Measurements from ENCODE around the gene RASGRF1.
A peak's percentile ranks its signal among the peaks of the same experiment; 100 is the strongest.
"Not testable (repeated sequence)": the region's sequence is repeated elsewhere in the genome, so short reads cannot be mapped to it uniquely, and the experiment has no call there.

Gene RASGRF1

DNA sequence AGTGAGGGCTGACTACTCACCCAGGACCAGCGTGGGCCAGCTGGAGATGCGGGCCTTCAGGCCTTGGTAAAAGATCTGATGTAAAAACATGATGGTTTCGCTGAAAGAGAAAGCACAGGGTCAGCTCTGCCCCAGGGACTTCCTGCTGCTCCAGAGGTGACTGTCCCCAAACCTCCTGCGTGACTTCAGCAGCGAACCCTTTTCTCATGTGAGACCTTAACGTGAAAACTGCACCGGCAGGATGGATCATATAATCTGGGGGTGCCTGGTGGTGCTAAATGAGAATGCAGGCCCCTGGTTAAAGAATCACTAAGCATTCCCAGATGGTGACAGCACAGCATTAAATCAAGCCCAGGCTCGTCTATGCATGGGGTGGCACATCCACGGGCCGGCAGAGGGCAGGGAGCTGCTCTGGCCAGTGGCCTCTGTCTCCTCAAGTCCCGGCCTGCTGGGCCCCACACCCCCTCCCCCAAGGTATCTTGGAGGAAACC lies 55.4 kb downstream of the RASGRF1 start:
- no peak for DNase-seq

DNA sequence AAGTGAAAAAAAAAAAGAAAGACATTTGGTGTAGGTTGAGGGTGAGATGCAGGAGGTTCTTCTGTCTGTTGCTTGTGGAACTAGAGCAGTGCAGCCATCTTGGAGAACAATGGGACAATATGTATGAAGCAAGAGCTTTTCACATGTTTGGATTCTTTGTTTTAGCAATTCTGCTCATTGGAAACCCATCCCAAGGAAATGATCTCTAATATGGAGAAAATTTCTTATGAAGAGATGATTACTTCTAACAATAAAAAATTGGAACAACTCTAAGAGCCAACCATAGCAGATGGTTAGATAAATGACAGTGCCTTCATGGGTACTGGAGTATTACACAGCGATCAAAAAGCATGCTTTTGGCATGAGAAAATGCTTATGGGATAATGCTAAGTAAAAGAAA lies 56.3 kb downstream of the RASGRF1 start:
- no peak for DNase-seq

DNA sequence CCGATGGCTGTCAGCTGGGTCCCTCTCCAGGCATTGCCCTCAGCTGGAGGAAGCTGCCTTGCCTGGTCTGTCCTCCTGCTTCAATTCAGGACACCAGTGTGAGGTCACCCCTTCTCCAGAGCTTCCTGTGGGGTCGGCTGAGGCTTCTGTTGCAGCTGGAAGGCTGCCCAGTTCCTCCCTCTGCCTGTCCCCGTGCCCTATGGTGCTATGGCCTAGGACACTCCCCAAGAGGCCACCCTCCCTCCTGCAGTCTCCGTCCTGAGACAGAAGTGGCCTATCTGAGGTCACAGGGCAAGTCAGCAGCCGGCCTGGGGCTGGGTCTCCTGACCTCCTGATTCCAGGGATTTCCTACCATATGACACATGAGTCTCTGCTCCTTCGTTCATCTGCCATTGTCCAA lies 57.9 kb downstream of the RASGRF1 start:
- DNase-seq = no peak

DNA sequence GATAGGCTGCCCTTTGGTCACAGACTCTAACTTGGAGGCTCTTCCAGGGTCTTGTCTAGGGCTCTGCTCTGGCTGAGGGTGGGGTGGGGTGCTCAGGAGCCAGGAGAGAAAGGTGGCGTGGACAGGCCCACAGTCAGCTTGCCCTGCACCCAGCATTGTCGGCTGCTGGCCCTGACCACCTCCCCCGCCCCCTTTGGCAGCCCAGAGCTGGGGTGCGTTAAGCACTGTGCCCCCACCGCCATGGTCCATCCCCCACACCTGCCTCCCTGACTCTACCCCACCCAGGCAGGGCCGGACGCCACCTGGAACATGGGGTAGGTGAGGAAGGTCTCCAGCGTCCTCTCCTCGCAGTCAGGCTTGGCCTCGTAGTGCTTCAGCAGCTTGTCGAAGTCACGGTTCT lies 58.8 kb downstream of the RASGRF1 start:
- DNase-seq = no peak

DNA sequence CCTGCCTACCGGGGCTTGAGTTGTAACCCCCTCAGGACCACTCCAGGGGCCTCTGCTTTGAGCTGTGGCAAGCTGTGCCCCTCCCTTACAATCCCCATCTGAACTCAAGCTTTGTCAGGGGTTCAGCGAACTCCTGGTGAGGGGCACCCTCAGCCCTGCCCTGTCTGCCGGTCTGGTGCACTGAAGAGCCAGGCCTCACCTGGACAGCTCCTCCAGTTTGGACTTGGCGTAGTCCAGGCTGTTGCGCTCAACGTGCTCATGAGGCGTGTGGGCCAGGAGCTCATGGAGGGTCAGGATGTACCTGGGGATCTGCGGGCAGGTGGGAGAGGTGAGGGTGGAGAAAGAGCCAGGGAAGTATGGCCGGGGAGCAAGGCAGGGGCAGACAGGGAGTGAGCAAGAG lies 59.4 kb downstream of the RASGRF1 start:
- no peak for DNase-seq

DNA sequence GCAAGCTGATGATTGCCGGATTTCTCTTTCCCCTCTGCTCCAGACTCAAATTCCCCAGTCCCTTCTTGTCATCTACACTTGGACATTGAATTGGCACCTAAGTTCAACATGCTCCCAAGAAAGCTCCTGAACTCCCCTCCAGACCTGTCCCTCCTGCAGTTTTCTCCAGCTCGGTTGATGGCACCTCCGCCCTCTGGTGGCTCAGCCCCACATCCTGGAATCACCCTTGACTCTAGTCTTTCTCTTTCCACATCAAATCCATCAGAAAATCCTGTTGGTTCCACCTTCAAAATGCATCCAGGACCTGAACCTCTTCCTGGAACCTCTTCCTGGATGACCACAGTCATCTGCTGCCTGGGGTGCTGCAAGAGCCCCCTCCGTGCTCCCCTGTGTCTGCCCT lies 60.1 kb downstream of the RASGRF1 start:
- DNase-seq = no peak

DNA sequence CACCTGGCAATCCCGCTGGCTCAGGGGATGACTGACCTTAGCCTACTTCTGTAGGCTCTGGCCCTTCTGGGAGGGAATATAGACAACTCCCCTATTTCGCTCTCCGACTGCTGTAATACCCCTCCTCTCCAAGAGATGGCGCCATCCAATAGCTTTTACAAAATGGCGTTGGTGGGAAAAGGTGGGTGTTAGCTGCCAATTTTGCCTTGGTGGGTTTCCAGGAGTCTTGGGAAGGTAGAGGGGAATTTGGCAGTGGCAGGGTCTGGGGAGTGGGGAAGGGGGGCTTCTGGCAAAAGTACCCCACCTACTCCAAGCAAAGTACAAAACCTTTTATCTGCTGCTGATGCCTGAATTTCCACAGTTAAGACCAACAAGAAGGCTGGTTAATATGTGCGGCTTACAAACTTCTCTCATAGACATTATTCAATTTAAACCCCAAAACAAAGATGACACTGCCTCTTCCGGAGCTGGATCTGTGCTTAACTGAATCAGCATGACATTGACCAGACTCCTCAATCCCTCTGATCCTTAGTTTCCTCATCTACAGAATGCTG lies 62.1 kb downstream of the RASGRF1 start:
- DNase-seq = peak; percentile 11

DNA sequence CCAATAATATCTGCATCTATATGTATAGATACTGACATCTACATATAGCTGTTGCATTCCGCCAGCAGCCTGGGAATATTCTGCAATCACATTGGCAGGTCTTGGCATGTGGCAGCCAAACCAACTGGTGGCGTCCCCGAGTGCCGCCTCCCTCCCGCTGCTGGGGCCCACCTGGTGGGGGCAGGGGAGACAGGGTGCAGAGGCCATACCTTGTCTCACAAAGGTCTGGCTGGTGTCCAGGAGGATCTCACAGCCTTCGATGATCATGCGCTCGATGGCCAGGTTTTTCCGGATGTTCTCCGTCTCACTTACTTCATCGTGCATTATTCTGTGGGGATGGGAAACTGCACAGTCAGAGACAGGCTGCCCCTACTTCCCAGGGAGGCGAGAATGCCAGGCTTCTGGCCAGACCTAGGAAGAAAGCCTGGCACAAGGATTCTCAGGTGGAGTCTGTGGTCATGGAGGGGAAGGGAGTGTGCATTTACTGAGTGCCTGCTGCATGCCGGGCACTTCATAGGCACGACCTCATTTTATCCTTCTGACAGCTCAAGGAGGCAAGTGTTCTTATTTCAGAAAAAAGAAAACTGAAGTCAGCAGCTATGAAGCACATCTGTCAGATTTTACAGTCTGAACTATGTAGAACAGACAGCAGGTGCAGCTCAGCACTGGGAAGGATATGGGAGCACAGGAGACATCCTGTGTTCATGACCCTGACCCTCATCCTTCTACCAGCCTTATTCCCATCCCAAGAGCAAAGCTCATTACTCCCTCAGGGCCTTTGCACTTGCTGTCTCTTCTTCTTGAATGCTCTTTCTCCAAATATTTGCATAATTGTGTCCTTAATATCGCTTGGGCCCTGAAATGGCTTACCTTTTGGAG lies 62.8 kb downstream of the RASGRF1 start:
- no peak for DNase-seq

DNA sequence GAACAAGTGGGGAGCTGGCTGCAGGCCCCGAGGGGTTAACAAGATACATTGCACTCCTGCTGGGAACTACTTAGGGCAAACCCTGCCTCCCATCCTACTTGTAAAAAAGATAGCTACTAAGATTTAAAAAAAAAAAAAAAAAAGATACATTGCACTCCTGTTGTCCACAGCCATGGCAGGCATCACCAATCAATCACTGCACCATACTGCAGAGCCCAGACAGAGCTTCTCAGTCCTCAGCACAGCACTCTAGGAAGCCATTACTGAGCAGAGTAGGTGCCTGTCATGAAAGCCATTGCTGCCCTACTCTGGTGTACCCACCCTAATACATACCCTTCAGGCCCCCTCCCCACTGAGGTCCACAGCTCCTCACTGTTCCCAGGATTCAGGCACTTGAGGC lies 64.8 kb downstream of the RASGRF1 start:
- no peak for DNase-seq

DNA sequence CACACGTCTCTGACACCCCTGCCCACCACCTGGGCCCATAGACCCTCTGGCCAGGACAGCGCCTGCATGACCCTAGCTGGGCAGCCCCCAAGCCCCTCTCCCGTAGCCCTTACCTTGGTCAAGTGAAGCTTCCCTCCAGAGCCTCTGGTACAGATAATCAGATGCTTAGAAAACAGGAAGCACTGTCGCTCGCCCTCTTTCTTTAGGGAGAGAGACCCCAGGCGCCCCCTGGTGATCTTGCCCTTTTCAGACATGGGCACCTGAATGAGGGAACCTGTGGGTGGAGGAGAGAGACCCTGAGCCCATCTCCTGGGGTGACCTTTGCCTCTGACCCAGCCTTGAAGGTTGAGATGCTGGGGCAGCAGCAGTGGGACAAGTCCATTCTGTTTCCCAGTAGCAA lies 65.4 kb downstream of the RASGRF1 start:
- peak; percentile 6 for DNase-seq

DNA sequence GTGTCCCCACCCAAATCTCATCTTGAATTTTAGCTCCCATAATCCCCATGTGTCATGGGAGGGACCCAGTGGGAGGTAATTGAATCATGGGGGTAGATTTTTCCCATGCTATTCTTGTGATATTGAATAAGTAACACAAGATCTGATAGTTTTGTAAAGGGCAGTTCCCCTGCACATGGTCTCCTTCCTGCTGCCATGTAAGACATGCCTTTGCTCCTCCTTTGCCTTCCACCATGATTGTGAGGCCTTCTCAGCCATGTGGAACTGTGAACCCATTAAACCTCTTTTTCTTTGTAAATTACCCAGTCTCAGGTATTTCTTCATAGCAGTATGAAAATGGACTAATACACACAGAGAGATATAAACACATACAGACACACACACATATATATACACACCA lies 66.1 kb downstream of the RASGRF1 start:
- DNase-seq = not testable (repeated sequence)

DNA sequence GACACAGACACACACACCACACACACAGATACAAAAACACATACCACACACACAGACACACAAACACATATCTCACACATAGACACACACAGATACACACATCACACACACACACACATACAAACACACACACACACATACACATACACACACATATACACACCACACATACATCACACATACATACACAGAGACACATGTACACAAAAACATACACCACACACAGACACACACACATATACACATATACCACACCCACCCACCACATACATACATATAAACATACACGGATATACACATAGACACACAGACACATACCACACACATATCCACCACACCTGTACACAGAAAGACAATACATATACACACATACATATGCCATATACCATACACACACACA lies 66.7 kb downstream of the RASGRF1 start:
- no peak for DNase-seq

DNA sequence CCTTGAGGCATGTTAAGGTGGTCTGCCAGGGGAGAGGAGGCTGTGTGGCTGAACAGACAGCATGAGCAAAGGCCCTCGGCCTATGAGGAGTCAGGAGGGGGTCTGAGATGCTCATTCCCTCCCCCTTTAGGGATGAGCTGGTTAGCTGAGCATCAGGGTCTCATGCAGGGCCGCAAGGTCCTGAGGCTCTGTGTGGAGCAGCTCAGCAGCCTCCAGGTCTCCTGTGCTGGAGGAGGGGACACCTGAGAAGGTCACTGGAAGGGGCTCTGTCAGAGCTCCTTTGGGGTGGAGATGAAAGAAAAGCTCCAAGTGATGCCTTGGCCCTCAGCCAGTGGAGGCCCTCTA lies 67.1 kb downstream of the RASGRF1 start:
- DNase-seq = no peak

DNA sequence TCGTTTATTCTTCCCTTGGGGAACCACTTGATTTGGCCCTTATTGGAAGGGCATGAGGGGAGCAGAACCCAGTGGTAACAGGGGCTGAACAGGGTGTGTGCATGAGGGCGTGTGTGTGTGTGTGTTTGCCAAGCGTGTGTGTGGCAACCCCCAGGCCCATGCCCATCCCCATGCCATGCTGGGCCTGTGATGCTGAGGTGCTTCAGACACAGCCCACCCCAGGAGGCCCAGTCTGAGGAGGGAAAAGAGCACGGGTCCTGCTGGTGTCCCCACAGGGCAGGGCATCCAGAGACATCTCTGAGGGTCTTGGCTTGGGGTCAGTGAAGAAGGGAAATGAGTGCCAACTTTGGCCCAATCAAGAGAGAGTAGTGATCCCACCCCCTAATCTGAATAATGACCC lies 71.6 kb downstream of the RASGRF1 start:
- no peak for DNase-seq

DNA sequence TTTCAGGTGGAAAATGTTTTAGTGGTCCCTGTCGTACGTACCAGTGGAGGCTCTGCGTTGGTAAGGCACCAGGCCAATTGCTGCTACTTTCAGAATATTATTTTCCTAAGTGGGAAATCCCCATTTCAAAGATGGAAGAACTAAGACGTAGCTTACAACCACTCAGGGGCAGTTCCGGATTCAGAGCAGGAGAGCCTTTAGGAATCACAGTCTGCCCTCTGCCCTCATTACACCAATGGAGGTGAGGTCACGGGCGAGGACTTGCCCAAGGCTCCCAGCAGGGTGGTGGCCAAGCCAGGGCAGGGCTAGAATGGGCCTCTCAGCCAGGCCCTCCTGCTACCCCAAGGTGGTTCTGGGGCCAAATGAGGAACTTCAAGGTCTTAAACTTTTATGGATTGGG lies 72.6 kb downstream of the RASGRF1 start:
- no peak for DNase-seq

DNA sequence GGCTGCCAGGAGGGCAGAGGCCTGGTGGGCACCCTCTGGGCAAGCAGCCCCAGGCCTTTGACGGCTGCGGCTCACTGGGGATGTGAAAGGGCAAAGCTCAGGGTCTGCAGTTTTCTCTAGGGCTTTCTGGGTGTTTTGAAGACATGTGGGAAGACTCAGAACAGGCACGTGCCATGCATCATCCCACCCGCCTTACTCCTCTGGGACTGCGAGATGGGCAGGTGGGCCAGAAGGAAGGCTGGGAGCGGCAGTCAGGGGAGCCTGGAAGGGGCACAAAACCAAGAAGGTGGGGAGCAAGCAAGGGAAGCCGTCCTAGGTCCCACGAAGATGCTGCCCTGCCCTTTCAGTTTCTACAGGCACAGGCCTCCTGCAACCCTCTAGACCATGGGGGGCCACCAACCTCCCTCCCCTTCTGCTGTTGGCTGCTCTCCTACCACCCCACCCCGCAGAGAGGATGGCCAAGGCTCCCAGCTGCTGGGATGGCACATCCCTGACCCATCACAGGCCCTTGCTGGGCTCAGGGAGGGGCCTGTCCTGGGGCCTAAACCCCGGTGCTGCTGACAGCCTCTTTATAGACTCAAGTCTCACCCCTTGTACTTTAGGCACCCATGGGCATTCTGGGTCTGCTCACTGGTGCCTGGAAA lies 73.9 kb downstream of the RASGRF1 start:
- no peak for DNase-seq

DNA sequence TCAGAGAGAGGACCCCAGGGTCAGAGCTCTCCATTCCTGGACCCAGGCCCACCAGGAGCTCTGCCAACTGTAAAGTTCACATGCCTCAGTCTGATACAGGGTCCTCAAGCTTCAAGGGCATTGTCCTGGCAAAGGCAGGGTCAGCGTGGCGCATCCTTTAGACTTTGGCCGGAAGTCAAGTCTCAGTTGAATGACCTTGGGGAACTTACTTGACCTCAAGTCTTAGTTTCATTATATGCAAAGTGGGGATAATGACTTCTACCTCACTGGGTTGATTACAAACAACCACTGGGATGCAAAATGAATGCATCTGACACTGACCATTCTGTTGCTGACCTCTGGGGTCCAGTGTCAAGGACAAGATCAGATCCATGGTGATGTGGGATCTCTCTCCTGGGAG lies 75.2 kb downstream of the RASGRF1 start:
- DNase-seq = no peak

DNA sequence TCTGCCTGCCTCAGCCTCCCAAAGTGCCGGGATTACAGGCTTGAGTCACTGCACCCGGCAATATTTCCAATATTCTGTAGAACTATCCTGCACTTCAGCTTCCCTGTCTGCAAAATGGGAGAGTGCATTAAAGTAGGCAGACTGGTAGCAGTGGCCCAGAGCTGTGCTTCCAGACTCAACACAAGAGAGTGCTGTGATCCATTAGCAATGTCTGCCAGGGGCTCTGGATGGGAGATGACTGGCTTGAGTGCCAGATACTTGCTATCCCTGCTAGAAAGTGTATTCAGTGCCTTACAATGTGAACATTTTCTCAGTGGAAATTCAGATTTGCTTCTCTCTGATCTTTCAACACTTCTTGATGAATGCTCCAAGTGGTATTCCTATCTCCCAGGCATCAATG lies 80.3 kb downstream of the RASGRF1 start:
- DNase-seq = no peak

DNA sequence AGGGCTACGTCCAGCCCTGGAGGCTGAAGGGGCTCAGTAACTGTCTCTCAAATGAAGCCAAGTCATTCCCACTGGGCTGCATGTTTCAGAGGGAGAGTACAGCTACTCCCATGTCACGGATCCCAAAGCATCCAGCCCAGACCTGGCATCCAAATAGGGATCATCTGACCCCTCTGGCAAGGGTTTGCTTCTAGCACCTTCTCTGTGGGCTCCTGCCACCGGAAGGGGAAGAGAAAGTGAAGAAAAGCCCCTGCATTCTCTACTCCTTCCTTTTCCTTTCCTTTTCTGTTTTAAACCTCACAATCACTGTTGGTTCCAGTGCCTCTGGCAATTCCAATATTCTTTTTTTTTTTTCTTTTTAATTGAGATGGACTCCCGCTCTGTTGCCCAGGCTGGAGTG lies 81.2 kb downstream of the RASGRF1 start:
- no peak for DNase-seq

DNA sequence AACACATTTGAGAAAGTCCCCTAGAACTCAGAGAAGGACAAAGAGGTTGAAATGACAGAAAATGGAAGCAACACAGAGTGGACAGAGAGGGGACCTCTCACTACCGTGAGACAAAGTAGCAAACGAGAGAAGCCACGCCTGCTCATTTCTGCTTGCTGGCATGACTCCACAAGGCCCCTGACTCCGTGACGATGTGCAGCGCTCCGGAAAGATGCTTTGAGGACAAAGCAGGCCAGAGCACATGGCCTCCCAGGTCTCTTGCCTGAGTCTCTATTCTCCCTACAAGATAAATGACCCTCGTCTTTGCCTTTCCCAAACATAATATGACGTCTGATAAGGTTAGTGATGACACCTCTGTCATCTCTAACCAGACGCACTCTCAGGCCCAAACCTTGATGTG lies 81.9 kb downstream of the RASGRF1 start:
- no peak for DNase-seq

DNA sequence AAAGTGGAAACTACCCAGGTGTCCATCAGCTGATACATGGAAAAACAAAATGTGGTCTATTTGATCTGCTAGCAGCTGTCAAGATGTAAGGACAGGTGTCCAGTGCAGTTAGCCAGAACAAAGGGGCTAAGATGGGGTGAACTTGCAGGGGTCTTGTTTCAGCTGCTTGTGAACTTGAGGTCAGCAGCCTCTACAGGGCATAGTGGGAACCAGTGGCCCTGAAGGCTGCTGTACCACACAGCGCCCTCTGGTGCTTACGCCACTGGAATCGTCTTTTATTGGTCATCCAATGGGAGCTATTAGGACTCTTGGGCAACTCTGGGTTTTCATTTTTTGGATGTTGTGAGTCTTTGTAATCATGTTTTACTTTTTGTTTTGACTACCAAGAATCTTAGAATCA lies 83.5 kb downstream of the RASGRF1 start:
- DNase-seq = peak; percentile 9

DNA sequence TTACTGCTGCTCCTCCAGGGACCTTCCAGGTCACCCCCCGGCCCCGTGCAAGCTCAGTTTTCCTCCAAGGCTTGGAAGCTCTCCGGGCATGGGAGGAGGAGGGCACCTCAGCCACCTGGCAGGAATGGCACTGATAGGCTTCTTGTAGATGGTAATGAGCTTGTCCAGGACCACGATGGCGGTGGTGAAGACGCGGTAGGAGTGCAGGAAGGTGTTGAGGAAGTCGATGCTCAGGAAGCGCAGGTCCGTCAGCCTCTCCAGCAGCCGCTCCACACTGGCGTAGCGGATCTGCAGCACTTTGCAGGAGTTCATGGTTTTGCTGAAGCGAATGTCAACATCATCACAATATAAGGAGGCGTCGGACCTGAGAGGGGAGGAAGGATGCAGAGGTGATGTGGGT lies 84.5 kb downstream of the RASGRF1 start:
- no peak for DNase-seq

DNA sequence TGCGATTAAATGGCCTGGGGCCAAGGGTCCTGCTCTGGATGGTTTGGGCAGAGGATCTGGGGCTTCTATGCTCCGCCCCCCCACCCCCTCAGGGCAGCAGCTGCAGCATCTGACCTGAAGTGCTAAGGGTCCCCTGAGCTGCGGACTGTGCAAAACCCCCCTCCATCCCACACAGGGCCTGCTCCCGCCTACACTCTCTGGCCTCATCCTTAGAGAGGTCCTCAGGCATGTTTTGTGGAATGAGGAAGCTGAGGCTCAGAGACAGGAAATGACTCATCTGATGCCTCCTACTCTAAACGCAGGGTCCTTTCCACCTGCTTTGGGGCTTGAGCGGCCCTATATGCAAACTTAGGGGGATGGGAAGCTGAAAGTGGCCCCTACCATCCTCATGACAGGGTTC lies 86.2 kb downstream of the RASGRF1 start:
- DNase-seq = no peak

DNA sequence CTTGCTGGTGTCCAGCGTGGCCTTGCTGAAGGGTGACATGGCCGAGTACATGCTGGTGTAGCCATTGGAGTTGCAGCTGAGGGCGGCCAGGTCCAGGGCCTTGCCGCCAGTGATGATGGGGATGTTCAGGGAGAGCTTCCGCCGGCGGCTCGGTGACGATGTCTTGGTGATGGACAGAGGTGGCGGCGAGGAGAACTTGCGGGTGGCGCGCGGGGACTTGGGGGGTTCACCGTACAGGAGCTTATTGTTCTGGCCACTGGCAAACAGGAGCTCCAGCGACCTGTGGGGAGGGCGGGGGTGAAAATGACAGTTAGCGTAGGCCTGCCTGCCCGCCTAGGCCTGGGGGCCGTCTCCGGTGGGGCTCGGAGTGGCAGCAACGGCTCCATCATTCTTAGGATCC lies 86.7 kb downstream of the RASGRF1 start:
- DNase-seq = no peak
